Vagina (tissue), 2 donors: ENCODE results near the gene CDV3.

ENCODE experiments used
- CTCF ChIP-seq, 3 experiments: fragments of 450-650 bp in 2 of 3; fragments of 200-600 bp in 1 of 3; sonication (generic) in 1 of 3; IDR thresholded peaks; one replicate each; pipeline ENCODE4 v1.5.1; 2017 to 2019; ENCODE audit warnings: antibody characterized with exemption in 3 of 3, mild to moderate bottlenecking in 2 of 3, moderate library complexity in 2 of 3
- POLR2A ChIP-seq, 2 donors: fragments of 450-650 bp; IDR thresholded peaks; one replicate each; pipeline ENCODE4 v1.6.1; 2017; ENCODE audit warnings: antibody characterized with exemption in 2 of 2, mild to moderate bottlenecking in 2 of 2, moderate library complexity in 2 of 2

GRCh38 chr3:133575086-133575485 lies 1.6 kb downstream of the CDV3 start:
- no peak for TF ChIP-seq CTCF (IDR thresholded peaks at IDR 0.05)
- no peak for TF ChIP-seq POLR2A (IDR thresholded peaks at IDR 0.05)
